HG03520 (cell line): ENCODE measurements around the gene SPANXC.
"Not testable (repeated sequence)": the region's sequence is repeated elsewhere in the genome, so short reads cannot be mapped to it uniquely, and the experiment has no call there.

Experiments
- ATAC-seq: cut with Tn5 transposase; IDR thresholded peaks from one replicate; pipeline ENCODE4 v1.9.1; 2021; ENCODE audit warnings: mild to moderate bottlenecking, moderate library complexity; ENCODE audit not compliant: unreplicated experiment

SPANXC gene, protein sequence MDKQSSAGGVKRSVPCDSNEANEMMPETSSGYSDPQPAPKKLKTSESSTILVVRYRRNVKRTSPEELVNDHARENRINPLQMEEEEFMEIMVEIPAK

DNA sequence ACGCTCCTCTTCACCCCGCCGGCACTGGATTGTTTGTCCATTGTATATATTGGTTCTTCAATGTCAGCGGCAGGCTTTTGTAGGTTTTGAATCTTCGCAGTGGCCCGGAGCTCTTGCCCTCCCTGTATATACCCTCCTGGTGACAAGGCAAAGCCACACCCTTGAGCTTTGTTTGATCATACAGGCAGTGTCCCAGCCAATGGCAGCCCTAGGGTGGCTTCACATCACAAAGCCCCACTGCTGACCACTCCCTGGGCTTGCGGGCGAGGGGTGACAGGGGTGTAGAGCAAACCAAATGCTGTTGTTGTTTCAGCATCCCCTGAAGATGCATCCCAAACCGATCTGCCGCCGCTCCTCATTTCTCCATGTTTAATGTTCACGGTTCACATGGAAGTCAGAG is at the start of gene SPANXC:
SPANXC (minus strand) TSS at position 101 of the 400 bp plus-strand sequence; CDS start at position 41, 60 bp downstream.
- not testable (repeated sequence) for ATAC-seq

DNA sequence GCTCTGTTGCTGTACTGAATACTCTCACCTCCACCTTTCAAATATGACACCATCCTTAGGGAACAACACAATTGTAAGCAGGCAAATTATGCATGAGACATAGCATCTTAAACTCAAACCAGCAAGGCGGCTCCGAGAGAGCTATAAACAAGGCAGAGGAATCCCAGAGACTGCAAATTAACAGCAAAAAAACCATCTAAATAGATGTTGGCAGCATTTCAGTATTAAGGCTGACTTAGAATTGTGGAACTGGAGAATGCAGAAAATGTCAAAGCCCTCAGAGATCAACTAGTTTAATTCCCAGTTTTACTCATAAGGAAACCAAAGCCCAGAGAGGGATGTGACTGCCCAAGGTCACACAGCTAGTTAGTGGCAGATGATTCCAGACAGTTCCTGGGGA is 37.2 kb upstream of the SPANXC start:
- no peak for ATAC-seq

DNA sequence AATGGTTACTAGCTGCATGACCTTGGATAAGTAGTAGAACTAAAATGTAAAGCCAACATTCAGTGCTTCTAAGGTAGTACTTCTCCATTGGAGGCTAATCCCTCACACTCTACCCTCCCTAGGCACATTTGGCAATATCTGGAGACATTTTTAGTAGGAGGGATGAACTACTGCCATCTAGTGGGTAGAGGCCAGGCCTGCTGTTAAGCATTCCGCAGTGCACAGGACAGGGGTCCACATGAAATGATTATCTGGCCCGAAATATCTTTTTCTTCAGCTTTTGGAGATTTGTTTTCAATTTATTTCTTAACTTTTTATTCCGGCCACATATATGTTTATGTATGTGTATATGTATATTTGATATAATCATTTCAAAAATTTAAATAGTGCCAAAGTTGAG is 36.0 kb upstream of the SPANXC start:
- ATAC-seq, result no peak

DNA sequence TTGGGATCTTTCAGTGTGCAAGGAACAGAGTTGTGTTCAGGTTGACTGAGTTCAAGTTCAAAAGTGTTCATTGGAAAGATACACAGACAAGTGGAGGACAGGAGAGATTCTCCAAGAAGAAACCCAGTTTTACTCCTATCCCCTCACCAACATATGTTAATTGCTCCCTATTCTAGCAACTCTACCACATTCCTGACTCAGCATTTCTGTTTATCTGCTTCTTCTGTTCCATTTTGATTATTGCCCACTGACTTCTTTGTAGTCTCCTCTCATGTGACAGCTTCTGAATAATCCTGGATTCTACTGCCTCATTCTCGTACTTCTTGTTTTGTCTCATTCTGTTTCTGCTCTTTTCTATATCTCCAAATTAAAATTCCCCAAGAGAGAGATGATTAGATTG is 15.8 kb upstream of the SPANXC start:
- no peak for ATAC-seq

DNA sequence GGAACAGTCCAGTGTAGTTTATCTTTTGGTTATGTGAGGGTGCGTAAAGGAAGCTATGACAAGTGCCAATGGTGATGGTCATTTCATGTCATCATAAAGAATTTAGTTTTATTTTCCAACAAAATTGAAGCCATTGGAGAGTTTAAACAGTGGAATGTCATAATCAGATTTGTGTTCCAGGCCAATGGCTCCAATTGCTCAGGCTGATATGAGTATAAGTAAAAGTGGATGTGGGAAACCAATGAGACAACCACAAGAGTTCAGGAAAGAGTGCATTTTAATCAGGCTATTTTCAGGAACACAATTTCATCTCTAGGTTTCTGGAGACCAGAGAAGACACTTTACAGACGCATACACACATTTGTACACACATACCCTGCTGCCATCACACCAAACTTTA is 20.7 kb downstream of the SPANXC start:
- no peak for ATAC-seq

DNA sequence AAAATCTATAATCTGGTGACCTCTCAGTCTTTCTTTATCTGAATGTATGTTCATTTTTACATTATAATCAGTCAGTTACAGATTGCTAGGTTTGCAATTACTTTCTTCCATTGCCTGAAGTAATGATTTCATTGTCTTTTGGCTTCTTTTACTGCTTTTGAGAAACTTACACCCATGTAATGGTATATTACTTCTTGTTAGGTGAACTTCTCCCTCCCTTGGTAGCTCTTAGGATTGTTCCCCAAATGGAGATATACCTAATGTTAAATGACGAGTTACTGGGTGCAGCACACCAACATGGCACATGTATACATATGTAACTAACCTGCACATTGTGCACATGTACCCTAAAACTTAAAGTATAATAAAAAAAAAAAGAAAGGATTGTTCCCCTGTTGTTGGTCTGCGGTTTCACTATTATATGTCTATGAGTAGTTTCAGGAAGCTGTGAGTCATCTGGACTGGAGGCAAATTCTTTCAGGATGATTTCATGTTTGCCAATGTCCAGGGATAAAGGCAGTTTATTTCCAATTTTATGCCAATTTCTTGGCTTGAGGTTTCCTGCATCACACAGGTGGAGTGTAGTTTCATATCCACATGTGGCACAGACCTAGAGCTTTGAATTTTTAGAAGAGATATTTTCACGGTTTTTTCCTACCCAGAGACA is 21.8 kb downstream of the SPANXC start:
- ATAC-seq, result no peak

DNA sequence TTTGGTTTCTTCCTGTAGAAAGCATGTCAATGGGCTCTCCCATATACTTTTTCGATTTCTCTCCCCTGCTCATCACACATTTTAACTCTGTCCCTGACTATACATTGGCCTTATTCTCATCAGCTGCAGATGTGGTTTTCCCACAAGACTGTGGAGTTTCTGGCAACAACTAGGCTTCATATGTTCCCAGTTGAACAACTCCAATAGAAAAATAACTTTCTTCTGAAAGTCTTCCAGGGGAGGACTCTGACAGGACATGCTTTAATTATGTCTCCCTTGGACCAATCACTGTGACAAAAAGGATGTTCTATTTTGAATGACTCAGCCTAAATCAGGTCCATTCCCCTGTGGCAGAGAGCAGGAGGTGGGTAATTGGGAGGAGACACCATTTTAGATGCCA is 28.1 kb downstream of the SPANXC start:
- ATAC-seq, result no peak

DNA sequence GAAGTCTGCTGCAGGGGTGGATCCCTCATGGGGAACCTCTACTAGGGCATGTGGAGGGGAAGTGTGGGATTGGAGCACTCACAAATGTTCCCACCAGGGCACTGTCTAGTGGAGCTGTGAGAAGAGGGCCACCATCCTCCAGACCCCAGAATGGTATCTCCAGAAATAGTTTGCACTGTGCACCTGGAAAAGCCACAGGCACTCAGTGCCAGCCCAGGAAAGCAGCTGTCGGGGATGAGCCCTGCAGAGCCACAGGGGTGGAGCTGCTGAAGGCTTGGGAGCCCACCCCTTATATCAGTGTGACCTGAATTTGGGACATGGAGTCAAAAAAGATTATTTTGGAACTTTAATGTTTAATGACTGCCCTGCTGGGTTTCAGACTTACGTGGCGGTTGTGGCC is 40.4 kb downstream of the SPANXC start:
- no peak for ATAC-seq
